Left lung (tissue), 10 donors: ENCODE measurements around the gene TBL1XR1. TPM values are rescaled to one million over a fixed set of nuclear protein-coding genes. Genes with fewer than 3 reads are reported as not detected.

Source experiments
- ATAC-seq: fragments of 200-7000 bp; cut with Tn5 transposase; one replicate; pipeline ENCODE4 v1.9.1; 2020; ENCODE audit warnings: moderate library complexity
- DNase-seq, 4 donors: peaks; one replicate each; pipeline ENCODE4 v3.0.0-alpha.2; 2013 to 2020
- H3K27ac ChIP-seq, 2 donors: fragments of 200-600 bp; sonication (generic) in 1 of 2; one replicate each; pipeline versions ENCODE4 v1.5.0 to v1.8.0; 2020 to 2021
- H3K27me3 ChIP-seq, 2 donors: fragments of 200-600 bp; sonication (generic) in 1 of 2; one replicate each; pipeline versions ENCODE4 v1.5.0 to v1.8.0; 2020 to 2021
- H3K36me3 ChIP-seq, 2 donors: fragments of 200-600 bp; sonication (generic) in 1 of 2; one replicate each; pipeline versions ENCODE4 v1.5.0 to v1.8.0; 2020 to 2021
- H3K4me1 ChIP-seq, 2 donors: fragments of 200-600 bp; one replicate each; pipeline ENCODE4 v1.8.0; 2021
- H3K4me3 ChIP-seq, 2 donors: fragments of 200-600 bp; sonication (generic) in 1 of 2; one replicate each; pipeline versions ENCODE4 v1.5.0 to v1.8.0; 2020 to 2021; ENCODE audit warnings: mild to moderate bottlenecking in 1 of 2
- H3K9me3 ChIP-seq, 2 donors: fragments of 200-600 bp; sonication (generic) in 1 of 2; one replicate each; pipeline versions ENCODE4 v1.5.0 to v1.8.0; 2020 to 2021
- CTCF ChIP-seq, 2 donors: fragments of 200-600 bp; sonication (generic) in 1 of 2; IDR thresholded peaks; one replicate each; pipeline versions ENCODE4 v1.5.0 to v1.8.0; 2021; ENCODE audit warnings: antibody characterized with exemption in 2 of 2
- intact Hi-C, 2 donors: fragments of 100-400 bp; cut with DNase I; formaldehyde crosslinking; loops; one replicate each; pipeline versions ENCODE4 v1.11.2 to v1.14.2; 2022
- polyA plus RNA-seq, 6 donors: library from polyadenylated mRNA; unstranded; fragments of 120-200 nt; gene quantifications; one replicate each; pipeline ENCODE4 v1.2.1, GENCODE V29; 2013; ENCODE audit not compliant: insufficient read length in 6 of 6
- total RNA-seq, 2 donors: library from RNA; stranded (reverse); fragmentation: NEBNext Ultra II Directional; extraction: Animal tissue kit (Norgen Biotek cat#: 25700); gene quantifications; one replicate each; pipeline ENCODE4 v1.2.1, GENCODE V29; 2021
- donor health status: DM: no; HTN: yes; CAD: no.
- donor health status: DM: no; HTN: no; CAD: no.

Gene TBL1XR1
- total and polyA plus RNA-seq, 8 donors = 116 to 202 (median 155) TPM

- ATAC-seq (no peak), DNase-seq (no peak)
- Histone ChIP-seq H3K27ac (no peak overlapping the region), H3K4me3 (no peak overlapping the region), H3K9me3 (no peaks in the 10 kb centered on the region), H3K4me1 (peaks cover 2 to 24% of the 10 kb centered on the region in 2 donors), H3K27me3 (no peaks in the 10 kb centered on the region), H3K36me3 (peaks cover 0 to 50% of the 10 kb centered on the region in 2 donors)
- intact Hi-C loops = no loop called here
- no peak for TF ChIP-seq CTCF (IDR thresholded peaks at IDR 0.05)
Measured at GRCh38 chr3:177039490-177040274, 157.6 kb downstream of the TBL1XR1 start.

- Histone ChIP-seq H3K36me3 (peaks cover 0 to 57% of the 10 kb centered on the region in 2 donors), H3K9me3 (no peaks in the 10 kb centered on the region), H3K4me1 (peaks cover 2 to 24% of the 10 kb centered on the region in 2 donors), H3K4me3 (no peak overlapping the region), H3K27ac (no peak overlapping the region), H3K27me3 (no peaks in the 10 kb centered on the region)
- ATAC-seq (no peak), DNase-seq (no peak)
- TF ChIP-seq CTCF (IDR thresholded peaks at IDR 0.05) = no peak
- intact Hi-C loops = no loop called here
Measured at GRCh38 chr3:177037241-177037640, 160.0 kb downstream of the TBL1XR1 start.

GRCh38 chr3:177035676-177036075 lies 161.6 kb downstream of the TBL1XR1 start:
- intact Hi-C loops = no loop called here
- DNase-seq = no peak
- Histone ChIP-seq H3K27me3 (no peaks in the 10 kb centered on the region), H3K4me1 (peaks cover 0 to 8% of the 10 kb centered on the region in 2 donors), H3K36me3 (peaks cover 0 to 73% of the 10 kb centered on the region in 2 donors), H3K27ac (no peak overlapping the region), H3K9me3 (no peaks in the 10 kb centered on the region), H3K4me3 (no peak overlapping the region)
- no peak for ATAC-seq
- TF ChIP-seq CTCF (IDR thresholded peaks at IDR 0.05) = no peak

GRCh38 chr3:177034832-177035475 lies 162.3 kb downstream of the TBL1XR1 start:
- H3K27me3 ChIP-seq = no peaks in the 10 kb centered on the region
- intact Hi-C loops = no loop called here
- TF ChIP-seq CTCF (IDR thresholded peaks at IDR 0.05) = no peak
- H3K27ac ChIP-seq = no peak overlapping the region
- no peaks in the 10 kb centered on the region for H3K9me3 ChIP-seq
- DNase-seq = no peak
- ATAC-seq = no peak
- peaks cover 0 to 4% of the 10 kb centered on the region in 2 donors for H3K4me1 ChIP-seq
- H3K4me3 ChIP-seq = no peak overlapping the region
- peaks cover 0 to 80% of the 10 kb centered on the region in 2 donors for H3K36me3 ChIP-seq

- Histone ChIP-seq H3K9me3 (no peaks in the 10 kb centered on the region), H3K36me3 (peaks cover 0 to 66% of the 10 kb centered on the region in 2 donors), H3K27ac (no peak overlapping the region), H3K4me1 (no peaks in the 10 kb centered on the region), H3K27me3 (no peaks in the 10 kb centered on the region), H3K4me3 (no peak overlapping the region)
- no peak for ATAC-seq
- TF ChIP-seq CTCF (IDR thresholded peaks at IDR 0.05) = no peak
- no peak for DNase-seq
- intact Hi-C loops = no loop called here
Measured at GRCh38 chr3:177026505-177027277, 170.6 kb downstream of the TBL1XR1 start.
